Activated T-cell treated with anti-CD3 and anti-CD28 coated beads for 48 hours (primary cell): ENCODE results near the gene PLCB2.

Experiments used
- DNase-seq: peaks from one replicate; pipeline ENCODE4 v3.0.0-alpha.2; 2020; ENCODE audit warnings: low read depth

Gene PLCB2

GRCh38 chr15:40342416-40343320, 34.9 kb upstream of the PLCB2 start:
- DNase-seq: no peak

- DNase-seq: no peak
Observed at GRCh38 chr15:40340740-40341400, 33.1 kb upstream of the PLCB2 start, which contains the start of gene CCDC9B. TSS of gene CCDC9B (minus strand) at chr15:40340939. CDS start at chr15:40340819, 120 bp downstream.

- no peak for DNase-seq
Observed at GRCh38 chr15:40340038-40340739, 32.5 kb upstream of the PLCB2 start.

GRCh38 chr15:40339621-40339945, 31.8 kb upstream of the PLCB2 start:
- no peak for DNase-seq

- no peak for DNase-seq
Observed at GRCh38 chr15:40338921-40339620, 31.3 kb upstream of the PLCB2 start.

GRCh38 chr15:40338041-40338657, 30.4 kb upstream of the PLCB2 start:
- DNase-seq: peak; percentile 73

GRCh38 chr15:40337597-40337996, 29.9 kb upstream of the PLCB2 start:
- no peak for DNase-seq

- DNase-seq: no peak
Observed at GRCh38 chr15:40336744-40337122, 29.0 kb upstream of the PLCB2 start.

- no peak for DNase-seq
Observed at GRCh38 chr15:40335938-40336743, 28.4 kb upstream of the PLCB2 start.

GRCh38 chr15:40334941-40335795, 27.4 kb upstream of the PLCB2 start:
- DNase-seq: no peak

- no peak for DNase-seq
Observed at GRCh38 chr15:40334541-40334940, 26.8 kb upstream of the PLCB2 start.

GRCh38 chr15:40333922-40334492, 26.3 kb upstream of the PLCB2 start:
- DNase-seq: no peak

- no peak for DNase-seq
Observed at GRCh38 chr15:40332113-40332781, 24.5 kb upstream of the PLCB2 start.

- DNase-seq: no peak
Observed at GRCh38 chr15:40331637-40332036, 23.9 kb upstream of the PLCB2 start.

GRCh38 chr15:40331026-40331425, 23.3 kb upstream of the PLCB2 start:
- DNase-seq: no peak

GRCh38 chr15:40330368-40330836, 22.7 kb upstream of the PLCB2 start:
- no peak for DNase-seq

GRCh38 chr15:40329804-40330203, 22.1 kb upstream of the PLCB2 start:
- DNase-seq: no peak

- DNase-seq: no peak
Observed at GRCh38 chr15:40328751-40329150, 21.0 kb upstream of the PLCB2 start.

GRCh38 chr15:40328176-40328575, 20.4 kb upstream of the PLCB2 start:
- DNase-seq: no peak
